Urinary bladder (tissue), 4 donors: Measurements from ENCODE around the gene FBXO22. TPM values are rescaled to one million over a fixed set of nuclear protein-coding genes. Genes with fewer than 3 reads are reported as not detected.
A peak's percentile ranks its signal among the peaks of the same experiment; 100 is the strongest.
"Not testable (repeated sequence)": the region's sequence is repeated elsewhere in the genome, so short reads cannot be mapped to it uniquely, and the experiment has no call there.

Experiments used
- DNase-seq: peaks from one replicate; pipeline ENCODE4 v3.0.0-alpha.2; 2015; ENCODE audit errors: extremely low spot score
- H3K27ac ChIP-seq: one replicate; pipeline ENCODE4 v1.5.1; 2013; ENCODE audit warnings: low read depth, mild to moderate bottlenecking, moderate library complexity
- H3K36me3 ChIP-seq: one replicate; pipeline ENCODE4 v1.6.1; 2013; ENCODE audit warnings: mild to moderate bottlenecking, moderate library complexity; ENCODE audit not compliant: insufficient read depth
- H3K4me1 ChIP-seq: one replicate; pipeline ENCODE4 v1.6.1; 2013; ENCODE audit warnings: mild to moderate bottlenecking, moderate library complexity; ENCODE audit not compliant: insufficient read depth
- H3K4me3 ChIP-seq: one replicate; pipeline ENCODE4 v1.5.1; 2013; ENCODE audit warnings: low read depth, low read length
- WGBS: extraction: QIAGEN DNeasy Blood & Tissue Kit; methylation state at CpG from one replicate; pipeline ENCODE4 v1.1.7; 2013; 5-methylcytosine and 5-hydroxymethylcytosine counted together
- polyA plus RNA-seq: library from polyadenylated mRNA; stranded (reverse); fragments of 200-250 nt; gene quantifications from one replicate; pipeline ENCODE4 v1.2.3, GENCODE V29; 2013
- total RNA-seq: library from RNA; depleted of rRNA; stranded (reverse); fragments of >200 nt; gene quantifications from one replicate; pipeline ENCODE4 v1.2.3, GENCODE V29; 2014
- donor health status: healthy with polysubstance abuse.
- donor health status: healthy.

FBXO22 gene
- total and polyA plus RNA-seq, 2 donors, result 16.9 to 25.0 TPM

DNA sequence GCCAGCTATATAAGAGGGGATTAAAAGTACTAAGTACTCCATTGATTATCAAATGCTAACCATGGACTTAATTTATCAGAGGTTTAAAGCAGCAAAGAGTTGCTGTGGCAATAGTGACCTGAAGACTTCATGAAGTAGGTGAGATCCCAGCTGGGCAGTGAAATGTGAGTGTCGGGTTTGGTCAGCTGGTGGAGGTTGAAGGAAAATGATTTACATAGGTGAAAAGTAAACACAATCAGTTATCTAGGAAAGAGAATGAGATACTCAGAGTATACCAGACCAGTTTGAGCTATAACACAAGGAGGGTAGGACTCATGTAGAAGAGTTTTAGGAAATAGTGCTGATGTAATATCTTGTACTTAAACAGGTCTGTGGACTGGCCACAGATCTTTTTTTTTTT lies 16.5 kb upstream of the FBXO22 start:
- H3K27ac ChIP-seq, result no peak overlapping the region
- H3K4me3 ChIP-seq, result no peak overlapping the region
- DNase-seq, result no peak
- H3K36me3 ChIP-seq, result no peaks in the 10 kb centered on the region
- H3K4me1 ChIP-seq, result no peaks in the 10 kb centered on the region
- 96% methylated on average over 1 of the region's 1 CpG for WGBS

DNA sequence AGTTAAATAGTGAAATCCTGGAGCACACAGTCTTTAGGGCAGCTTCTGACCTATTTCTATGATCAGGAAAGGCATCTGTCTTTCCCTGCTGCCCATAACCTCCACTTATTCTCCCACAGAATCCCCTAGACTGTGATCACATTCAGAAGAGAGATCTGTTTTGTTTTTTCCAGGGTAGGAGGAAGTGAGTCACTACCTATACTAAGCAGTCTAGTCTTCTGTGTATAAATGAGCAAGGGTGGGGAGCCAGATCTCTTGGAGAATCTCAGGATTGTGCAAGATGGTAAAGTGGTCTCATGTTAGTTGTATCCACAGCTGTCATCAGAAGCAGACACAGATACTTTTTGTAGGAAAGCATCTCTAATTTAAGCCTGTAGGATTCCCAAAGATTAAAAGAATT lies 11.8 kb upstream of the FBXO22 start:
- Histone ChIP-seq H3K27ac (peak overlapping the region; percentile 56), H3K36me3 (no peaks in the 10 kb centered on the region), H3K4me1 (no peaks in the 10 kb centered on the region), H3K4me3 (no peak overlapping the region)
- no peak for DNase-seq

DNA sequence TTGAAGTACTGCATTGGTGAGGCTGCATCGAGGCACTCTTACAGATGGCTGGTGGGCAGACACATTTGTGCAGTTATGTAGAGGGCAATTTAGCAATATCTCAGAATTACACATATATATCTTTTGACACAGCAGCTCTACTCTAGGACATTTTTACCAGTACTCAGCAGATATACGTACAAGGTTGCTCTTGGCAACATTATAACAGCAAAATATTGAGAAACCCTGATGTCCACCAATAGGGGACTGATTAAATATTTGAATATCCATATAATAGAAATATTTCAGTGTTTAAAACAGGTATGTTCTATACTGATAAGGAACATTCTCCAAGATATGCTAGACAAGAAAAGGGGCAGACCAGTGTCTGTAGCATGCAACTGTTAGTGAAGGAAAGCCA lies 7.9 kb upstream of the FBXO22 start:
- H3K4me1 ChIP-seq, result no peaks in the 10 kb centered on the region
- H3K27ac ChIP-seq, result no peak overlapping the region
- no peaks in the 10 kb centered on the region for H3K36me3 ChIP-seq
- WGBS, result 89% methylated on average over 2 of the region's 2 CpGs
- no peak overlapping the region for H3K4me3 ChIP-seq
- no peak for DNase-seq

DNA sequence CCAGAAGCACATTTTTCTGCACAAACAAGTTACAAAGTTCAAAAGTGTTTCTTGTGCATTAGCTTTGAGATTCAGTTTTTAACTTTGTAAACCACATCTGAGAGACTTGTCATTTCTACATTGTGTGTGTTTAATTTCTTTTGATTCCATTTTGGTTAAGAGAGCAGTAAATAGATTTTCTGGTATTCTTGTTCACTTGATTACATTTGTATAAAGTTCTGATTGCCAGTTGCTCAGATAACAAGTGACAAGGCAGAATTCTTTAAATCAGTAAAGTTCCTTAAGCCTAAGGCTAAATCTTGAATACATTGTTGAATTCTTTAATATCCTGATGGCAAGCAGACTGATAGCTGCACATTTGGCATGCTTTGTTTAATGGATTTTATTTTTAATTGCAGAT lies 3.1 kb upstream of the FBXO22 start:
- no peaks in the 10 kb centered on the region for H3K36me3 ChIP-seq
- no peak for DNase-seq
- H3K4me1 ChIP-seq, result no peaks in the 10 kb centered on the region
- H3K4me3 ChIP-seq, result no peak overlapping the region
- no peak overlapping the region for H3K27ac ChIP-seq

DNA sequence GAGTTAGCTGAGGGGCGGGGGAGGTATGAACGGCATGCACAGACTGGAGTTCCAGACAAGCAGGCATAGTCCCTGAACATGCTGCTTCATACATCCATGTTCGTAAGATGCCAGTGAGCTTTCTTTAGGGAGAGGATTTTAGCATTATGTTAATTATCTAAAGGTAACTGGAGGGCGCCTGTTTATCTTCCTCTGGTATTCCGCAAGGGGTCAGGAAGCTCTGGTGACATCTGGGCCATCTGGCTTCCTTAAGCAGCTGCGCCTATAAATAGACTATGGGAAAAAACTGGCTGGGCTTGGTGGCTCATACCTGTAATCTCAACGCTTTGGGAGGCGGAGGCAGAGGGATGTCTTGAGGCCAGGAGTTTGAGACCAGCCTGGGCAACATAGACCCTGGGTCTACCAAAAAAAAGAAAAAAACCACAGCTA lies 1.5 kb upstream of the FBXO22 start:
- Histone ChIP-seq H3K4me1 (no peaks in the 10 kb centered on the region), H3K4me3 (no peak overlapping the region), H3K27ac (no peak overlapping the region), H3K36me3 (no peaks in the 10 kb centered on the region)
- WGBS, result 34% methylated on average over 8 of the region's 8 CpGs
- no peak for DNase-seq

DNA sequence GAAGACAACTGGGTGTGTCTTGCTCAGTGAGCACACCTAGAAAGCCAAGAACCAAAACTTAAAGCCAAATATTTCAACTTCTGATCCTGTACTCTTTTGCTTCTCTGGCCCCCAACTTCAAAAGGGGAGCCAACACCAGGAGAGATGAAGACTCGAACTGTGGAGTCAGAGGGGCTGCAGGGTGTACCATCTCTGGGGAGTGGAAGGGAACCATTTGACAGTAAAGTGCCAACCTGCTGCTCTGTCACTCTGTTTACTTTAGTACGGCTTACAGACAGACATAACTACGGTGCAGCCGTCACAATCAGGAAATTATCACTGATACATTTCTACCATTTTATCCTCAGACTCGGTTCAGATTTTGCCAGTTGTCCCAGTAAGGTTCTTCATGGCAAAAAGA lies 1.6 kb downstream of the FBXO22 start:
- H3K4me3 ChIP-seq, result no peak overlapping the region
- peaks cover 1% of the 10 kb centered on the region for H3K36me3 ChIP-seq
- WGBS, result 76% methylated on average over 5 of the region's 5 CpGs
- DNase-seq, result no peak
- H3K4me1 ChIP-seq, result no peaks in the 10 kb centered on the region
- no peak overlapping the region for H3K27ac ChIP-seq

DNA sequence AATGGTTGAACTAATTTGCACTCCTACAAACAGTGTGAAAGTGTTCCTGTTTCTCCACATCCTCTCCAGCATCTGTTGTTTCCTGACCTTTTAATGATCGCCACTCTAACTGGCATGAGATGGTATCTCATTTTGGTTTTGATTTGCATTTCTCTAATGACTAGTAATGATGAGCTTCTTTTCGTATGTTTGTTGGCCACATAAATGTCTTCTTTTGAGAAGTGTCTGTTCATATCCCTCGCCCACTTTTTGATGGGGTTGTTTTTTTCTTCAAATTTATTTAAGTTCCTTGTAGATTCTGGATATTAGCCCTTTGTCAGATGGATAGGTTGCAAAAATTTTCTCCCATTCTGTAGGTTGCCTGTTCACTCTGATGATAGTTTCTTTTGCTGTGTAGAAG lies 6.7 kb downstream of the FBXO22 start:
- 94% methylated on average over 3 of the region's 3 CpGs for WGBS
- DNase-seq, result not testable (repeated sequence)

DNA sequence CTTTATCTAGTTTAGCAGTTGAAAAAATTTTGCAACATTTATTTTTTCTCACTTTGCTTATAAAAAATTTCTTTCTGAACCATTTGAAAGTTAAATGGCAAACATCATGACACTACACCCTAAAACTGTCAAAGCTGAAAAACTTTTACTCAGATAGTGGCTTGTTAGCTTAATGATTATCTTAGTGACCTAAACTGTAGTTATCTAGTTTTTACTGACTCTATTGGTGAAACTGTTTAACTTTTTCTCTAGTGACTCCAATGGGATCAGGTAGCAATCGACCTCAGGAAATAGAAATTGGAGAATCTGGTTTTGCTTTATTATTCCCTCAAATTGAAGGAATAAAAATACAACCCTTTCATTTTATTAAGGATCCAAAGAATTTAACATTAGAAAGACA lies 13.3 kb downstream of the FBXO22 start:
- no peak for DNase-seq
- H3K27ac ChIP-seq, result no peak overlapping the region
- 84% methylated on average over 1 of the region's 1 CpG for WGBS
- H3K4me3 ChIP-seq, result no peak overlapping the region
- H3K4me1 ChIP-seq, result no peaks in the 10 kb centered on the region
- no peaks in the 10 kb centered on the region for H3K36me3 ChIP-seq

More for the DNA sequence above, 6.7 kb downstream of the FBXO22 start:
- not testable (repeated sequence) for H3K4me3 ChIP-seq, H3K4me1 ChIP-seq, H3K27ac ChIP-seq, H3K36me3 ChIP-seq

DNA sequence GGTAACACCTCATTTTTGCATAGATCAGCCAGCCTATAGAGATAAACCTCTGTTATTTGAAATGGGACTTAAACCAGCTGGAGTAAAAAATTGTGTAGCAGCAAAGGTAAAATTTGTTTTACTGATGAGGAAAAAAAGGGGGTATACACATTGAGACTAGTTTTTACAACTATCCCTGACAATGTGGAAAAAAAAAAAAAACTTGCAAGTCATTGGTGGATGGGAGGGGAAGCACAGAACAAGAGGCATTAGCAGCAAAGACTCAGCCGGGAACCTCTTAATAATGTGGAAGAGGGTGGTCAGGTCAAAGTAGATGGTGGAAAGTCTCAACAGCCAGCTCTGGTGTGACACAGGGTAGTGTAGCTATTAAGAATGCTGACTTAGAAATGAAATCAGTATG lies 14.5 kb downstream of the FBXO22 start:
- DNase-seq, result no peak
- Histone ChIP-seq H3K4me1 (no peaks in the 10 kb centered on the region), H3K27ac (no peak overlapping the region), H3K4me3 (no peak overlapping the region), H3K36me3 (no peaks in the 10 kb centered on the region)
- 92% methylated on average over 1 of the region's 1 CpG for WGBS

DNA sequence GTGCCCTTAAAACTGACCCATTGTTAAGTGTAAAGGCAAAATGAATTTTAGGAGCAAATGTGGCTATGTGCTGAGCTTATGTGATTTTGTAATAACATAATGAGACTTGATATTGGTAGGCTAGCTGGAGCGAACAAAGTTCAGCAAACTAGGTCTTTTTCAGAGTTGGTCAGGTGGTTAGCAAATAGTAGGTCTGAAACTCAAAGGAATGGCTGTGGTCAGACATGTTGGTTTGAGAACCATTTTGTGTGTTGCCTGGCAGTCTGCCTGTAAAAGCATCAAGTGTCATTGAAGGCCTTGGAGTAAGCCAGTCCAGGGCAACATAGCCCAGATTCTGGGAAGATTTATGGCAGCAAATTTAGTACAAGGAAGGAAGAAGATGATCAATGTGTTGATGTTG lies 16.4 kb downstream of the FBXO22 start:
- Histone ChIP-seq H3K4me1 (no peaks in the 10 kb centered on the region), H3K36me3 (no peaks in the 10 kb centered on the region)
- 100% methylated on average over 1 of the region's 1 CpG for WGBS

DNA sequence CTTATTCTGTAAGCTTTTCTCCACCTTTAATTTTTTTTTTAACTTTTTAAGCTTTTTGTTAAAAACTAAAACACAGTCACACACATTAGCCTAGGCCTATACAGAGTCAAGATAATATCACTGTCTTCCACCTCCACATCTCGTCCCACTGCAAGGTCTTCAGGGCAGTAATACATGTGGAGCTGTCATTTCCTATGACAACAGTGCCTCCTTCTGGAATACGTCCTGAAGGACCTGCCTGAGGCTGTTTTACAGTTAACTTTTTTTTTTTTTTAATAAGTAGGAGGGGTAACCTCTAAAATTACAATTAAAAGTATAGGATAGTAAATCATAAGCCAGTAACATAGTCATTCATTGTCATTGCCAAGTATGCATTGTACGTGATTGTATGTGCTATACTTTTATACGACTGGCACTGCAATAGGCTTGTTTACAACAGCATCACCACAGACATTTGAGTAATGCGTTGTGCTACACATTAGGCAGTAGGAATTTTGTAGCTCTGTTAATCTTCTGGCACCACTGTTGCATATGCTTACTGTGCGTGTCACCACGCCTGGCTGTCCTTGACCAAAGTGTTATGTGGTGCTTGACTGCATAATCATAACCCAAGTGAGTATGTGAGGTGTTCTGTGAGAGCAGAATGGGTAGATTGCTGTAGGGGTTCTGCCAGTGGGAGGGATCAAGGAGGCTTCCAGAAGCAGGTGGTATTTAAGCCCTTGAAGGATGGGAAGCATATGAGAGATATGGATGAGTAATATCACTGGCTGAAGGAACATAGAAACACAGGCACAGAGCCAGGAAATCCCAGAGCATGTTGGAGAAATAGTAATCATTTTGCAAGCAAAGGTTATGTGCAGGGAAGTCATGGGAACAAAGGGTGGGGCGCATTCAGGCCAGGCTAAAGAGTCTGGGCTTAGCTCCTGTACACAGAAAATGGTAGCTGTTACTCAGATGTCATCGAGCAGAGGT lies 18.3 kb downstream of the FBXO22 start:
- H3K4me3 ChIP-seq, result no peak overlapping the region
- 51% methylated on average over 9 of the region's 9 CpGs for whole genome bisulfite sequencing
- no peak overlapping the region for H3K27ac ChIP-seq
- H3K4me1 ChIP-seq, result no peaks in the 10 kb centered on the region
- no peak for DNase-seq
- no peaks in the 10 kb centered on the region for H3K36me3 ChIP-seq

More for the DNA sequence above, 16.4 kb downstream of the FBXO22 start:
- DNase-seq, result no peak
- Histone ChIP-seq H3K4me3 (no peak overlapping the region), H3K27ac (no peak overlapping the region)

DNA sequence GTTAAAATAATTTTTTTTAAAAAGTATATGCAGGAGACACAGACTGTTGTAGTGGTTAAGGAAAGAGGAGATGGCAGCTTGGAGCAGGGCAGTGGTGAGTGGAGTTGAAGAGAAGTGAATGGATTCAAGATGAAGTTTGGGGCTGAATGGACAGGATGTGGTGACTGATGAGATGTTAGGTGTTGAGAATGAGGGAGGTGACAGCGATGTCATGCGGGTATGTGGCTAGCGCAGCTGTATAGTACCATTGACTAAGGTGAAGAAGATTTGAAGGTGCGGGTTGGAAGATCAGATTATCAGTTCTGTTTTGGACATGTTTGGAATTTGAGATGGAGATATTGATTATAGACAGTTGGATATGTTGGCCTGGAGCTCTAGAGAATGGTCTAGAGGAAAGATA lies 20.1 kb downstream of the FBXO22 start:
- Histone ChIP-seq H3K4me1 (no peaks in the 10 kb centered on the region), H3K27ac (no peak overlapping the region), H3K36me3 (no peaks in the 10 kb centered on the region), H3K4me3 (no peak overlapping the region)
- WGBS, result over 99% methylated on average over 4 of the region's 4 CpGs
- DNase-seq, result no peak

DNA sequence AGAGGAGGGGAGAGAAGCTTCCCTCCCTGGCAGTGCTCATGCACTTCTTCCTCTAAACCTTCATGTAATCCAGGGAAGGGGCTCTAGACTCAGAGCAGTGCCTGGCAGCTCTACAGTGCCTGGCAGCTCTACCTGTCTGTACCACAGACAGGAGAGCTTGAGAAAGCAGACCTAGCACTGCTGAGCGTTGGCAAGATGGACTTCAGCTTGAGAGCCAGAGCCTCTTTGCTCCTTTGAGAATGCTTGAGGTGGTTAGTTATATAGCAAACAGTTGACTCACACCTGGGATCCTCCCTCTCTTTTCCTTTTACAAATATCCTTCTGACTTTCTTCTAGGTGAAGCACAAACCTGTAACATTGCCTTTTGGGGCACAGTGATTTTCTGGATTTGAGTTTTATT lies 20.9 kb downstream of the FBXO22 start:
- WGBS, result 95% methylated on average over 1 of the region's 1 CpG
- Histone ChIP-seq H3K4me1 (no peaks in the 10 kb centered on the region), H3K4me3 (no peak overlapping the region), H3K36me3 (no peaks in the 10 kb centered on the region), H3K27ac (no peak overlapping the region)
- DNase-seq, result no peak

DNA sequence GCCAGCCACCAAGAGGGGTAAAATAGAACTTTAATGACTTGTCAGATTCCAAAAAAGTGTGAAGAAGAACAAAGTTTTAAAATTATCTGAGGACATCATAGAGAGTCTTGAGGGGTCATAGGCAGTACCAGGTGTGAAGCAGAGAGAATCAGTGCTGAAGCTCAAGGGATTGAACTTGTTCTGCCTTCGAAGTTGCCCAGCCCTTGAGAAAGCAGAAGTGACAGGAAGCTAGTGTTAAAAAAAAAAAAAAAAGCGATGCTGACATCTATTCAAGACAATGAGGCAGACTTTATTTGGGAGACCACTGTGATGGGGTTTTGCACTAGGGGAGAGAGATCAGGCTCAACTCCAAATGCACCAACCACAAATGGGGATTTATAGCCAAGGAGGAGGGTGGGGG lies 21.8 kb downstream of the FBXO22 start:
- H3K4me1 ChIP-seq, result no peaks in the 10 kb centered on the region
- WGBS, result 73% methylated on average over 2 of the region's 2 CpGs
- DNase-seq, result no peak
- no peak overlapping the region for H3K27ac ChIP-seq
- no peaks in the 10 kb centered on the region for H3K36me3 ChIP-seq
- no peak overlapping the region for H3K4me3 ChIP-seq
